H1 (cell line): ENCODE data around the gene VASP.
A peak's percentile ranks its signal among the peaks of the same experiment; 100 is the strongest.

Experiments
- CEBPB ChIP-seq: IDR thresholded peaks from 2 replicates; pipeline ENCODE4 v1.6.1; 2012; ENCODE audit warnings: low read depth, low read length
- CHD2 ChIP-seq: IDR thresholded peaks from 2 replicates; pipeline ENCODE4 v1.6.1; 2012; ENCODE audit warnings: low read length, improper control_type of control experiment
- EZH2 ChIP-seq: fragments of 200-600 bp; sonication (generic); IDR thresholded peaks from 2 replicates; pipeline ENCODE4 v1.7.1; 2012; ENCODE audit warnings: low read depth, mild to moderate bottlenecking, moderate library complexity, low read length, inconsistent platforms; ENCODE audit not compliant: severe bottlenecking
- MAX ChIP-seq: IDR thresholded peaks from 2 replicates; pipeline ENCODE4 v1.6.1; 2012; ENCODE audit warnings: inconsistent platforms
- RFX5 ChIP-seq: IDR thresholded peaks from 2 replicates; pipeline ENCODE4 v1.6.1; 2011; ENCODE audit warnings: low read depth, low read length, improper control_type of control experiment, borderline replicate concordance
- SIN3A ChIP-seq, 2 experiments: IDR thresholded peaks in 1 of 2; conservative IDR thresholded peaks in 1 of 2; 2 replicates each; pipeline ENCODE4 v1.6.1; 2011 to 2012; ENCODE audit warnings: low read length in 2 of 2, improper control_type of control experiment in 1 of 2, low read depth in 1 of 2, mild to moderate bottlenecking in 1 of 2
- TAF1 ChIP-seq: IDR thresholded peaks from 2 replicates; pipeline ENCODE4 v1.6.1; 2011; ENCODE audit warnings: mild to moderate bottlenecking, low read depth, low read length

DNA sequence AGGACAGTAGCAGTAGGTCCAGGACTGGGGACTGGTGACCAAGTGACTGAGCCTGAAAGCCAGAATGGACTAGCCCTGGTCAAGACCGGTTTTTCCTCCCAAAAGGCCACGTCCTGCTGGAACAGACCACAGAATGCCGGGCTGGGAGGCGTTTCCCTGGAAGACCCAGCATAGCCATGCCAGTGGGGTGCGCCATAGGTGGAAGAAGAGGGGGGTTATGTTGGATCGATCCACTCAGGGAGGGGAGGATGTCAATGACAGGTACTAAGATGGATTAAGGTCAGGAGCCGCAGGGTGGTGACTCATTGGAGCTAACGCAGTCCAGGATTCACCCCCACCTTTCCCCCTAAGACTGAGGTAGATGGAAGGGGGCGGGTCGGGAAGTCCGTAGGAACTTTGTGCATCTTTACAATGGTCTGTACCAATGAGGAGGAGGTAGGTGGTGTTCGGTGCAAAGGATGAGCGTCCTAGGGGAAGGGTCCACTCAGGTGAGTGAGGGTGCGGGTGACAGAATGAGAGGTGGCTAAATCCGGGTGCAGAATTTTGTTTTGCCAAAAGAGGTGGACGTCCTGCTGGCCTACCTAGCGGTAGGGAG, 21.0 kb downstream of the VASP start:
- TF ChIP-seq MAX (no peak), RFX5 (no peak), CEBPB (no peak), SIN3A (conservative IDR thresholded peaks at IDR 0.05 in 1 of 2, IDR thresholded peaks at IDR 0.05 in 1 of 2; ENCODE audit: low read depth in 1 of 2, low read length in 2 of 2) (0 out of 4 replicates have a peak, but pooled peaks of 1 of the 2 experiments have one; percentile 66), TAF1 (0 out of 2 replicates have a peak, but pooled peaks have one; percentile 18), EZH2 (no peak), CHD2 (no peak)
